Activated T-cell treated with anti-CD3 and anti-CD28 coated beads for 1 hour (primary cell): ENCODE data around the gene CRELD1.
"Not testable (repeated sequence)": the region's sequence is repeated elsewhere in the genome, so short reads cannot be mapped to it uniquely, and the experiment has no call there.

Experiments used
- DNase-seq: peaks from one replicate; pipeline ENCODE4 v3.0.0-alpha.2; 2020; ENCODE audit warnings: low read depth

The CRELD1 gene

GRCh38 chr3:9934993-9935392 lies 1.4 kb downstream of the CRELD1 start:
- DNase-seq = no peak

GRCh38 chr3:9935966-9936510 lies 2.4 kb downstream of the CRELD1 start:
- DNase-seq = no peak

GRCh38 chr3:9937486-9938238 lies 4.0 kb downstream of the CRELD1 start:
- DNase-seq = no peak

GRCh38 chr3:9938966-9939365 lies 5.3 kb downstream of the CRELD1 start:
- no peak for DNase-seq

- DNase-seq = not testable (repeated sequence)
Observed at GRCh38 chr3:9939906-9940305, 6.3 kb downstream of the CRELD1 start.

GRCh38 chr3:9940746-9941145 lies 7.1 kb downstream of the CRELD1 start:
- DNase-seq = no peak

- DNase-seq = no peak
Observed at GRCh38 chr3:9942164-9942563, 8.5 kb downstream of the CRELD1 start.

GRCh38 chr3:9942934-9943690 lies 9.5 kb downstream of the CRELD1 start:
- DNase-seq = no peak

GRCh38 chr3:9944271-9944670 lies 10.6 kb downstream of the CRELD1 start:
- DNase-seq = no peak

- no peak for DNase-seq
Observed at GRCh38 chr3:9945358-9945757, 11.7 kb downstream of the CRELD1 start.

GRCh38 chr3:9946112-9947024 lies 12.7 kb downstream of the CRELD1 start:
- peak; percentile 68 for DNase-seq

GRCh38 chr3:9947025-9947995 lies 13.7 kb downstream of the CRELD1 start:
- DNase-seq = no peak

- DNase-seq = no peak
Observed at GRCh38 chr3:9948586-9948985, 15.0 kb downstream of the CRELD1 start.

GRCh38 chr3:9949115-9949514 lies 15.5 kb downstream of the CRELD1 start:
- DNase-seq = no peak

GRCh38 chr3:9949626-9950025 lies 16.0 kb downstream of the CRELD1 start:
- no peak for DNase-seq

- no peak for DNase-seq
Observed at GRCh38 chr3:9951126-9951525, 17.5 kb downstream of the CRELD1 start.

- no peak for DNase-seq
Observed at GRCh38 chr3:9951598-9951961, 17.9 kb downstream of the CRELD1 start.

GRCh38 chr3:9951962-9952805 lies 18.6 kb downstream of the CRELD1 start, which contains the start of gene PRRT3:
TSS of gene PRRT3 (minus strand) at chr3:9952408. CDS start at chr3:9950115, 2,293 bp downstream.
- DNase-seq = peak; percentile 37

GRCh38 chr3:9955067-9955502 lies 21.5 kb downstream of the CRELD1 start:
- no peak for DNase-seq
